ENCODE data around the gene ACVR1B. TPM values are rescaled to one million over a fixed set of nuclear protein-coding genes. Genes with fewer than 3 reads are reported as not detected.

Gene ACVR1B
- total RNA-seq, 1 experiment from 2014 or later, result 16.1 TPM

DNA sequence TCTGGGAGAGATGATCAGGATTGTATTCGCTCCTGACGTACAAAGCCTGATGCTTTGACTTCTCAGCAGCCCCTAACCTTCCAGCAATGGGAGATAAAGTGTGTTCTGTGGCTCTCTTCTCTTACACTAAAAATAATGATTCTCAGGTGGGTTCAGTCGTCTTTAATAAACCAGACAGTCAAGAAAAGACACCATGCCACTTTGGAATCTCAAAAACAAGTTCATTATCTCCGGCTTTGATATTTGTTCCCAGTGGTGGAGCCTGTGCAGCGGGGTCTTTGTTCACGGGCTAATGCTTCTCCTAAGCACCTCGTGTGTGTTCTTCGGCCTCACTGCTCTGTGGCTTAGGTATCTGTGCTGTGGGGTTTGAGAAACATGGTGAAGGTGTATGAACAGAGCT lies 1.6 kb downstream of the ACVR1B start:
- Mint-ChIP-seq H3K27ac (ENCODE audit: low read depth, unreplicated experiment) (peak overlapping the region; percentile 87), H3K4me1 (ENCODE audit: insufficient read depth, unreplicated experiment) (peaks cover 36% of the 10 kb centered on the region), H3K9me3 (ENCODE audit: unreplicated experiment) (no peaks in the 10 kb centered on the region), H3K27me3 (ENCODE audit: insufficient read depth, unreplicated experiment) (peaks cover 12% of the 10 kb centered on the region), H3K4me3 (ENCODE audit: unreplicated experiment) (peak overlapping the region; percentile 89), H3K36me3 (ENCODE audit: insufficient read depth, unreplicated experiment) (no peaks in the 10 kb centered on the region)
- TF ChIP-seq, protein P1, sequence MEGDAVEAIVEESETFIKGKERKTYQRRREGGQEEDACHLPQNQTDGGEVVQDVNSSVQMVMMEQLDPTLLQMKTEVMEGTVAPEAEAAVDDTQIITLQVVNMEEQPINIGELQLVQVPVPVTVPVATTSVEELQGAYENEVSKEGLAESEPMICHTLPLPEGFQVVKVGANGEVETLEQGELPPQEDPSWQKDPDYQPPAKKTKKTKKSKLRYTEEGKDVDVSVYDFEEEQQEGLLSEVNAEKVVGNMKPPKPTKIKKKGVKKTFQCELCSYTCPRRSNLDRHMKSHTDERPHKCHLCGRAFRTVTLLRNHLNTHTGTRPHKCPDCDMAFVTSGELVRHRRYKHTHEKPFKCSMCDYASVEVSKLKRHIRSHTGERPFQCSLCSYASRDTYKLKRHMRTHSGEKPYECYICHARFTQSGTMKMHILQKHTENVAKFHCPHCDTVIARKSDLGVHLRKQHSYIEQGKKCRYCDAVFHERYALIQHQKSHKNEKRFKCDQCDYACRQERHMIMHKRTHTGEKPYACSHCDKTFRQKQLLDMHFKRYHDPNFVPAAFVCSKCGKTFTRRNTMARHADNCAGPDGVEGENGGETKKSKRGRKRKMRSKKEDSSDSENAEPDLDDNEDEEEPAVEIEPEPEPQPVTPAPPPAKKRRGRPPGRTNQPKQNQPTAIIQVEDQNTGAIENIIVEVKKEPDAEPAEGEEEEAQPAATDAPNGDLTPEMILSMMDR (IDR thresholded peaks at IDR 0.05; ENCODE audit: unreplicated experiment), result no peak
- TSS peak; percentile 26 for BruUV-seq (replicated peaks)
- intact Hi-C loops (cut with micrococcal nuclease), result no loop called here
- POLR2A ChIA-PET, result interaction anchor here (0.7 to 2.3 kb wide), 3 partner anchors 9 to 80 kb away, joined by 5 to 9 read pairs (median 5); no protein-coding TSS in a partner anchor
- CTCF ChIA-PET, result interaction anchor here (0.7 kb wide), 1 partner anchor 69 kb away, joined by 4 read pairs; no protein-coding TSS in a partner anchor
- no peak for DNase-seq (ENCODE audit: unreplicated experiment)

DNA sequence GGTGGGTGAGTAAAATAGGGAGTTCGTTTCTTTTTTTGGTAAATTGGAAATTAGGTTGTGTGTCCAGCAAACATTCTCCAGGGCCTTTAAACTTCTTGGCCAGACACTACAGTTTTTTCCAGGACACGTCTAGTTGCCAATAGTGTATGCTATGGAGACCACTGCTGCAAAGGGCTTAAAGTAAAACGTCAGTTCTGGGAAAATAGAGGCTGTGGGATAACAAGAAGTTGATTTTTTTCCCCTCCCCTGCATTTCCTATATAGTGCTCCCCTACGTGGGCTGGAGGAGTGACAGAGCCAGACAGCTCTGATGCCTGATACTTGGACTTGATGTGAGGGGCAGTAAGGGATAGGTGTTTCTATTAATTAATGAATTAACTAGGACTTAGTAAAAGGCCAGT lies 2.4 kb downstream of the ACVR1B start:
- Mint-ChIP-seq H3K9me3 (ENCODE audit: unreplicated experiment) (no peaks in the 10 kb centered on the region), H3K4me3 (ENCODE audit: unreplicated experiment) (no peak overlapping the region), H3K27me3 (ENCODE audit: insufficient read depth, unreplicated experiment) (peaks cover 12% of the 10 kb centered on the region), H3K27ac (ENCODE audit: low read depth, unreplicated experiment) (peak overlapping the region; percentile 39), H3K36me3 (ENCODE audit: insufficient read depth, unreplicated experiment) (no peaks in the 10 kb centered on the region), H3K4me1 (ENCODE audit: insufficient read depth, unreplicated experiment) (peaks cover 37% of the 10 kb centered on the region)
- ChIA-PET POLR2A (interaction anchor here (1.0 to 3.3 kb wide), 4 partner anchors 8 to 79 kb away, joined by 3 to 39 read pairs (median 7); no protein-coding TSS in a partner anchor), CTCF (no interaction called here)
- BruUV-seq (replicated peaks), result no TSS peak
- intact Hi-C loops (cut with micrococcal nuclease), result no loop called here
- DNase-seq (ENCODE audit: unreplicated experiment), result no peak
- TF ChIP-seq, protein P1 (IDR thresholded peaks at IDR 0.05; ENCODE audit: unreplicated experiment), result no peak

DNA sequence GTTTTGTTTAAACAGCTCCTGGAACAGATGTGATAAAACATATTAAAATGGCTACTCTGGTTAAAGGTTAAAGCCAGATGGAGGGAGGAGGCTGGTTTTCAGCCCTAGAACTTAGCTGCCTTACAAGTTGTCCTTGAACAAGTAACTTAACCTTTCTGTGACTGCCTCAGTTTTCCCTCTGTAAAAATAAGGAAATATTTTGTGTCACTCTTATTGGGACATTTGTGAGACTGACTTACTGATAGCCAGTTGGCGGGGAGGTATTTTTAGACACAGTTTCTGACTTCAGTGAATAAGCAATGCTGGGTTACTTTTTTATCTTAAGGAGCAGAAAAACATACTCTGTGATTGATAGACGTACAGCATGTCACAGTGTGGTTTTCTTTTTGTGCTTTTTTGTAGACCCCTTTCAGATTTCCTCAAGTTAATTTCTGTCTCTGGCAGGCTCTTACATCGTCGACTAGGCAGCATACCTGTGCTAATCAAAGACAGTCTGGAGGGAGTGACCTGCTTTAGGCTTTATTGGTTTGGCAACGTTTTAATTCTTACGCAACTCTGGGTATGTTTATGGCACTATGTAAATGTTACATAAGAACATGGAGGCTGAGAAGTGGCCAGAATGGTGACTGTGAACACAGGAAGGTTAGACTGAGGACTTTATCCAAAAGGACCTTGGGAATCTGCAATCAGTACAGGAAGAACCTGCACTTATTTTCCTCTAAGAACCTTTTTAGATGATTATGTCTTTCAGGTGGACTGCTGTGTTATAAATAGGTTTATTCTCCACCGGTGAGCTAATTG lies 3.3 kb downstream of the ACVR1B start:
- no TSS peak for BruUV-seq (replicated peaks)
- intact Hi-C loops (cut with micrococcal nuclease), result no loop called here
- H3K27ac Mint-ChIP-seq (ENCODE audit: low read depth, unreplicated experiment), result peak overlapping the region; percentile 39
- DNase-seq (ENCODE audit: unreplicated experiment), result peak; percentile 92
- TF ChIP-seq, protein P1 (IDR thresholded peaks at IDR 0.05; ENCODE audit: unreplicated experiment), result no peak
- H3K36me3 Mint-ChIP-seq (ENCODE audit: insufficient read depth, unreplicated experiment), result peaks cover 7% of the 10 kb centered on the region
- no peaks in the 10 kb centered on the region for H3K9me3 Mint-ChIP-seq (ENCODE audit: unreplicated experiment)
- no peak overlapping the region for H3K4me3 Mint-ChIP-seq (ENCODE audit: unreplicated experiment)
- ChIA-PET POLR2A (interaction anchor here (0.7 to 3.3 kb wide), 7 partner anchors 7 to 1092 kb away, joined by 3 to 39 read pairs (median 4); no protein-coding TSS in a partner anchor), CTCF (interaction anchor here (0.5 to 1.3 kb wide), 4 partner anchors 10 to 534 kb away, joined by 3 to 4 read pairs (median 4); no protein-coding TSS in a partner anchor)
- H3K27me3 Mint-ChIP-seq (ENCODE audit: insufficient read depth, unreplicated experiment), result peaks cover 6% of the 10 kb centered on the region
- peaks cover 43% of the 10 kb centered on the region for H3K4me1 Mint-ChIP-seq (ENCODE audit: insufficient read depth, unreplicated experiment)

DNA sequence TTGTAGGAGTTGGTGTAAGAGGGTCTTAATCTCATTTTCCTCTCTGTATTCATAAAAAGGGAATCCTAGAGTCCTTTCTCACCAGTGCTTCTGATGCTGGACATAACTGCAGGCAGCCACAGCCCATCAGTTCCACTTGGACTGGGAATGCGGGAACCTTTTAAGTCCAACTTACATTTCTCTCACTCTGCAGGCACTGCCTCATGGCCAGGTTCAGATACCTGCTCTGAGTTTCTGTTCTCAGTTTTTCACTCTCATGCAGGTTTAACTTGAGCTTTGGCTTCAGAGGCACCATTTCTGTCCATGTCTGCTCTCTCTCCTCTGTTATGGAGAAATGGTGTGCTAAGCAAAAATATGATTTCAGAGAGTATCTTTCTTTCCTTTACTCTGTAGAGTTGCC lies 4.2 kb downstream of the ACVR1B start:
- TF ChIP-seq, protein P1 (IDR thresholded peaks at IDR 0.05; ENCODE audit: unreplicated experiment), result no peak
- no peaks in the 10 kb centered on the region for H3K9me3 Mint-ChIP-seq (ENCODE audit: unreplicated experiment)
- peaks cover 13% of the 10 kb centered on the region for H3K36me3 Mint-ChIP-seq (ENCODE audit: insufficient read depth, unreplicated experiment)
- intact Hi-C loops (cut with micrococcal nuclease), result no loop called here
- H3K4me1 Mint-ChIP-seq (ENCODE audit: insufficient read depth, unreplicated experiment), result peaks cover 45% of the 10 kb centered on the region
- BruUV-seq (replicated peaks), result no TSS peak
- no peak overlapping the region for H3K4me3 Mint-ChIP-seq (ENCODE audit: unreplicated experiment)
- DNase-seq (ENCODE audit: unreplicated experiment), result no peak
- ChIA-PET POLR2A (interaction anchor here (0.9 to 3.3 kb wide), 4 partner anchors 10 to 77 kb away, joined by 3 to 39 read pairs (median 6); no protein-coding TSS in a partner anchor), CTCF (interaction anchor here (0.6 to 2.0 kb wide), 6 partner anchors 12 to 535 kb away, joined by 3 to 7 read pairs (median 4); no protein-coding TSS in a partner anchor)
- no peak overlapping the region for H3K27ac Mint-ChIP-seq (ENCODE audit: low read depth, unreplicated experiment)
- no peaks in the 10 kb centered on the region for H3K27me3 Mint-ChIP-seq (ENCODE audit: insufficient read depth, unreplicated experiment)

All from MCF 10A (cell line).